NCI-H128 (cell line): ENCODE data around the gene POLR3A.
"Not testable (repeated sequence)": the region's sequence is repeated elsewhere in the genome, so short reads cannot be mapped to it uniquely, and the experiment has no call there.

Source experiments
- DNase-seq: peaks from one replicate; lab custom pipeline; 2025; ENCODE audit not compliant: unreplicated experiment; lab: John Stamatoyannopoulos, UW

POLR3A gene

GRCh38 chr10:78025685-78026364 is 3.5 kb downstream of the POLR3A start:
- no peak for DNase-seq

- DNase-seq = no peak
Observed at GRCh38 chr10:78023741-78024140, 5.6 kb downstream of the POLR3A start.

GRCh38 chr10:78021201-78021600 is 8.1 kb downstream of the POLR3A start:
- no peak for DNase-seq

- DNase-seq = no peak
Observed at GRCh38 chr10:78019264-78019663, 10.1 kb downstream of the POLR3A start.

GRCh38 chr10:78017856-78018255 is 11.5 kb downstream of the POLR3A start:
- no peak for DNase-seq

- DNase-seq = no peak
Observed at GRCh38 chr10:78015546-78015945, 13.8 kb downstream of the POLR3A start.

GRCh38 chr10:78013564-78013963 is 15.8 kb downstream of the POLR3A start:
- no peak for DNase-seq

GRCh38 chr10:78011065-78011464 is 18.2 kb downstream of the POLR3A start:
- DNase-seq = no peak

GRCh38 chr10:78010278-78010677 is 19.0 kb downstream of the POLR3A start:
- no peak for DNase-seq

GRCh38 chr10:78009662-78010061 is 19.7 kb downstream of the POLR3A start:
- DNase-seq = no peak

- no peak for DNase-seq
Observed at GRCh38 chr10:78007172-78007571, 22.1 kb downstream of the POLR3A start.

GRCh38 chr10:78004215-78005026 is 24.9 kb downstream of the POLR3A start:
- DNase-seq = no peak

- no peak for DNase-seq
Observed at GRCh38 chr10:78002541-78003288, 26.6 kb downstream of the POLR3A start.

GRCh38 chr10:78000956-78001472 is 28.3 kb downstream of the POLR3A start:
- no peak for DNase-seq

- no peak for DNase-seq
Observed at GRCh38 chr10:78000206-78000605, 29.1 kb downstream of the POLR3A start.

- DNase-seq = not testable (repeated sequence)
Observed at GRCh38 chr10:77998780-77999179, 30.5 kb downstream of the POLR3A start.

GRCh38 chr10:77993620-77994019 is 35.7 kb downstream of the POLR3A start:
- DNase-seq = no peak

GRCh38 chr10:77989081-77989724 is 40.1 kb downstream of the POLR3A start:
- DNase-seq = no peak

- DNase-seq = no peak
Observed at GRCh38 chr10:77987671-77988255, 41.6 kb downstream of the POLR3A start.

- DNase-seq = no peak
Observed at GRCh38 chr10:77984986-77985385, 44.3 kb downstream of the POLR3A start.
